ENCODE measurements around the gene P2RX1.

The P2RX1 gene

DNA sequence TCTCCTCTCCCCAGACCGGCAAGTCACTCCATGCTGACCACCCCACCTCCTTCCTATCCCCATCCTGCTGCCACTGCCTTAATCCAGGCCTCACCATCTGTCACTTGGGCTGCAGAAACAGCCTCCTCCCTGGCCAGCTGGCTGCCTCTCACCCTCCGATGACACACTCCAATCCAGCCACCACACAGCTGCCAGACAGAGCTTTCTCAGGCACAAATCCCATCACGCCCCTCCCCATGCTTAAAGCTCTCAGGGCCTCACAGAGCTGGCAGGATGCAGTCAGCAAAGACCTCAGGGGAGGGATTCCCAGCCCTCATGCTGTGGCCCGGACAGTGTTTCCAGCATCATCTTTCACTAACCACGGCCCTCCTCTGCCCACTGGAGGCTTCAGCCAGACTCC is 37.1 kb downstream of the P2RX1 start:
- WGBS (ENCODE audit: extremely low coverage, insufficient coverage, insufficient read length): no CpG with 5 or more reads among the region's 5 CpGs
- Histone ChIP-seq H4K91ac (ENCODE audit: low read depth, low read length) (no peak overlapping the region), H3K4me1 (ENCODE audit: control insufficient read depth in 1 of 2, insufficient read depth in 2 of 2, low read length in 2 of 2) (no peaks in the 10 kb centered on the region), H3K4me3 (ENCODE audit: low read depth, low read length) (peak overlapping the region; percentile 41), H2BK120ac (ENCODE audit: insufficient read depth, low read length, poor library complexity) (no peak overlapping the region), H2AFZ (ENCODE audit: insufficient read depth, low read length, poor library complexity) (no peak overlapping the region), H3K4ac (ENCODE audit: low read depth, low read length) (no peak overlapping the region), H3K36me3 (ENCODE audit: control insufficient read depth in 1 of 2, insufficient read depth in 2 of 2, low read length in 2 of 2) (no peaks in the 10 kb centered on the region), H3K79me2 (ENCODE audit: control insufficient read depth, insufficient read depth, low read length, poor library complexity) (no peaks in the 10 kb centered on the region), H3K27me3 (ENCODE audit: insufficient read depth, low read length) (no peaks in the 10 kb centered on the region), H3K14ac (ENCODE audit: low read length) (no peak overlapping the region), H2AK5ac (ENCODE audit: low read length) (no peak overlapping the region), H3K27ac (ENCODE audit: low read depth, low read length) (no peak overlapping the region), H3K18ac (ENCODE audit: low read length) (no peak overlapping the region), H3K4me2 (ENCODE audit: low read length) (no peak overlapping the region), H3K9me3 (ENCODE audit: insufficient read depth, low read depth, low read length) (no peaks in the 10 kb centered on the region), H2BK12ac (ENCODE audit: low read length) (no peak overlapping the region), H3K9ac (ENCODE audit: low read length) (no peak overlapping the region), H4K12ac (ENCODE audit: low read depth, low read length) (no peak overlapping the region), H2BK5ac (ENCODE audit: low read depth, low read length, poor library complexity) (no peak overlapping the region), H4K8ac (ENCODE audit: low read depth, low read length) (no peak overlapping the region), H3K23ac (ENCODE audit: low read length) (no peak overlapping the region), H3K79me1 (ENCODE audit: low read length) (no peaks in the 10 kb centered on the region)
- no peak for DNase-seq

DNA sequence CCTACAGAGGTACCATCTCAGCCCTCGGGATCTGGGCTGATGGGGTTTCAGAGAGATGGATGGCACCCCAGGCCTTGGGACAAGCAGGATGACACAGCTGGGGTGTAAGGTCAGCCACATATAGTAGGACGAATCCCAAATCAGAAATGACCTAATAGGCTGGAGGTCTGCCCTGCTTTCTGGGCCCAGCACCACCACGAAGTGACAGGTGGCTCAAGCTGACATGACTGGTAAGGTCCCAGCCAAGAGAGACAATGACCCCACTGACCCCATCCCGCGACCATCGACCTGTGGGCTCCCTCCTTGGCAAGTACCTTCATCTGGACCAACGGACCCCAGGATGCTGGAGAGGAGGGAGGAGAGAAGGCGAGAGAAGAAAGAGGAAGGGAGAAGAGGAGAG is 39.0 kb downstream of the P2RX1 start:
- Histone ChIP-seq H2BK12ac (ENCODE audit: low read length) (no peak overlapping the region), H3K27me3 (ENCODE audit: insufficient read depth, low read length) (no peaks in the 10 kb centered on the region), H2AFZ (ENCODE audit: insufficient read depth, low read length, poor library complexity) (no peak overlapping the region), H2BK120ac (ENCODE audit: insufficient read depth, low read length, poor library complexity) (no peak overlapping the region), H3K4ac (ENCODE audit: low read depth, low read length) (no peak overlapping the region), H2AK5ac (ENCODE audit: low read length) (no peak overlapping the region), H4K8ac (ENCODE audit: low read depth, low read length) (no peak overlapping the region), H2BK5ac (ENCODE audit: low read depth, low read length, poor library complexity) (no peak overlapping the region), H4K12ac (ENCODE audit: low read depth, low read length) (no peak overlapping the region), H3K9me3 (ENCODE audit: insufficient read depth, low read depth, low read length) (peaks cover 4% of the 10 kb centered on the region), H3K23ac (ENCODE audit: low read length) (no peak overlapping the region), H3K9ac (ENCODE audit: low read length) (no peak overlapping the region), H3K14ac (ENCODE audit: low read length) (no peak overlapping the region), H3K79me1 (ENCODE audit: low read length) (no peaks in the 10 kb centered on the region), H3K18ac (ENCODE audit: low read length) (no peak overlapping the region), H3K27ac (ENCODE audit: low read depth, low read length) (no peak overlapping the region), H3K4me1 (ENCODE audit: control insufficient read depth in 1 of 2, insufficient read depth in 2 of 2, low read length in 2 of 2) (no peaks in the 10 kb centered on the region), H3K36me3 (ENCODE audit: control insufficient read depth in 1 of 2, insufficient read depth in 2 of 2, low read length in 2 of 2) (no peaks in the 10 kb centered on the region), H4K91ac (ENCODE audit: low read depth, low read length) (no peak overlapping the region), H3K79me2 (ENCODE audit: control insufficient read depth, insufficient read depth, low read length, poor library complexity) (no peaks in the 10 kb centered on the region), H3K4me2 (ENCODE audit: low read length) (no peak overlapping the region), H3K4me3 (ENCODE audit: low read depth, low read length) (no peak overlapping the region)
- DNase-seq: no peak
- WGBS (ENCODE audit: extremely low coverage, insufficient coverage, insufficient read length): no CpG with 5 or more reads among the region's 8 CpGs

DNA sequence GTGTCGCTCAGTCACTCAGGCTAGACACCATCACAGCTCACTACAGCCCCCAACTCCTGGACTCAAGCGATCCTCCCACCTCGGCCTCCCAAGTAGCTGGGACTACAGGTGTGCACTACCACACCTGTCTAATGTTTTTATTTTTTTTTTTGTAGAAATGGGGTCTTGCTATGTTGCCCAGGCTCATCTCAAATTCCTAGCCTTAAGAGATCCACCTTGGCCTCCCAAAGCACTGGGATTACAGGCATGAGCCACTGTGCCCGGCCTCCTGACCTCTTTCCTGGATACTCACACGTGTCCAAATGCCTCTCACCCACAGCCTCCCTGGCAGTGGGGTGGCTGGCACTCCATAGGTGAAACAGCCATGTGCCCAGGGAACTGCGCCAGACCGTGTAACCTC is 40.9 kb downstream of the P2RX1 start:
- no peak overlapping the region for H4K12ac ChIP-seq (ENCODE audit: low read depth, low read length)
- no peak overlapping the region for H2BK120ac ChIP-seq (ENCODE audit: insufficient read depth, low read length, poor library complexity)
- H3K27ac ChIP-seq (ENCODE audit: low read depth, low read length): no peak overlapping the region
- no peaks in the 10 kb centered on the region for H3K79me2 ChIP-seq (ENCODE audit: control insufficient read depth, insufficient read depth, low read length, poor library complexity)
- peaks cover 4% of the 10 kb centered on the region for H3K9me3 ChIP-seq (ENCODE audit: insufficient read depth, low read depth, low read length)
- H3K27me3 ChIP-seq (ENCODE audit: insufficient read depth, low read length): no peaks in the 10 kb centered on the region
- DNase-seq: no peak
- no peaks in the 10 kb centered on the region for H3K36me3 ChIP-seq (ENCODE audit: control insufficient read depth in 1 of 2, insufficient read depth in 2 of 2, low read length in 2 of 2)
- no peaks in the 10 kb centered on the region for H3K79me1 ChIP-seq (ENCODE audit: low read length)
- H3K4ac ChIP-seq (ENCODE audit: low read depth, low read length): no peak overlapping the region
- H4K91ac ChIP-seq (ENCODE audit: low read depth, low read length): no peak overlapping the region
- H3K18ac ChIP-seq (ENCODE audit: low read length): no peak overlapping the region
- no CpG with 5 or more reads among the region's 7 CpGs for WGBS (ENCODE audit: extremely low coverage, insufficient coverage, insufficient read length)
- no peak overlapping the region for H3K23ac ChIP-seq (ENCODE audit: low read length)
- no peak overlapping the region for H3K4me2 ChIP-seq (ENCODE audit: low read length)
- no peak overlapping the region for H2AFZ ChIP-seq (ENCODE audit: insufficient read depth, low read length, poor library complexity)
- H2AK5ac ChIP-seq (ENCODE audit: low read length): no peak overlapping the region
- H3K4me3 ChIP-seq (ENCODE audit: low read depth, low read length): no peak overlapping the region
- no peak overlapping the region for H3K9ac ChIP-seq (ENCODE audit: low read length)
- H2BK5ac ChIP-seq (ENCODE audit: low read depth, low read length, poor library complexity): no peak overlapping the region
- H4K8ac ChIP-seq (ENCODE audit: low read depth, low read length): no peak overlapping the region
- no peak overlapping the region for H3K14ac ChIP-seq (ENCODE audit: low read length)
- no peaks in the 10 kb centered on the region for H3K4me1 ChIP-seq (ENCODE audit: control insufficient read depth in 1 of 2, insufficient read depth in 2 of 2, low read length in 2 of 2)
- no peak overlapping the region for H2BK12ac ChIP-seq (ENCODE audit: low read length)

DNA sequence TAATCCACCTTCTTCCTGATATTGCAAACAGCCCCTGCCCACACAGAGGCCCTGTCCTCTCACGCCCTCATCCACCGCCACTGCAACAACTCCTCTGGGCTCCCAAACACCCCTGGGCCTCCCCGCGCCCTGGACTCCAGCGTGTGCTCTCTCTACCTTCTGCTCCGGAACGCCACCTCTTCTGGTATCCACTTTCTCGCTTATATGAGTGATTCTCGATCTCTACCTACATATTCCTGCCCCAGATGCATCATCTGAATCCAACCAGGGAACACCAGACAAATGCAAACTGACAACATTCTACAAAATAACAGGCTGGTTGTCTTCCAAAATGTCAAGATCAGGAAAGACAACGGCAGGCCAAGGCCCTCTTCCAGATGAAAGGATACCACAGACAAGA is 42.4 kb downstream of the P2RX1 start:
- Histone ChIP-seq H3K79me2 (ENCODE audit: control insufficient read depth, insufficient read depth, low read length, poor library complexity) (no peaks in the 10 kb centered on the region), H2BK5ac (ENCODE audit: low read depth, low read length, poor library complexity) (no peak overlapping the region), H3K27me3 (ENCODE audit: insufficient read depth, low read length) (no peaks in the 10 kb centered on the region), H3K18ac (ENCODE audit: low read length) (no peak overlapping the region), H3K9ac (ENCODE audit: low read length) (no peak overlapping the region), H2AK5ac (ENCODE audit: low read length) (no peak overlapping the region), H4K12ac (ENCODE audit: low read depth, low read length) (no peak overlapping the region), H2BK120ac (ENCODE audit: insufficient read depth, low read length, poor library complexity) (no peak overlapping the region), H4K8ac (ENCODE audit: low read depth, low read length) (no peak overlapping the region), H3K27ac (ENCODE audit: low read depth, low read length) (no peak overlapping the region), H3K79me1 (ENCODE audit: low read length) (no peaks in the 10 kb centered on the region), H3K9me3 (ENCODE audit: insufficient read depth, low read depth, low read length) (peaks cover 4% of the 10 kb centered on the region), H3K36me3 (ENCODE audit: control insufficient read depth in 1 of 2, insufficient read depth in 2 of 2, low read length in 2 of 2) (no peaks in the 10 kb centered on the region), H2BK12ac (ENCODE audit: low read length) (no peak overlapping the region), H4K91ac (ENCODE audit: low read depth, low read length) (no peak overlapping the region), H3K4me3 (ENCODE audit: low read depth, low read length) (no peak overlapping the region), H3K4me2 (ENCODE audit: low read length) (no peak overlapping the region), H3K23ac (ENCODE audit: low read length) (no peak overlapping the region), H3K14ac (ENCODE audit: low read length) (no peak overlapping the region), H3K4me1 (ENCODE audit: control insufficient read depth in 1 of 2, insufficient read depth in 2 of 2, low read length in 2 of 2) (no peaks in the 10 kb centered on the region), H3K4ac (ENCODE audit: low read depth, low read length) (no peak overlapping the region), H2AFZ (ENCODE audit: insufficient read depth, low read length, poor library complexity) (no peak overlapping the region)
- DNase-seq: no peak
- no CpG with 5 or more reads among the region's 10 CpGs for WGBS (ENCODE audit: extremely low coverage, insufficient coverage, insufficient read length)

All from trophoblast cell (in vitro differentiated cells and primary cell).